WTC11 (cell line): ENCODE data around the gene CMTM1.

Source experiments
- ATF2 ChIP-seq: sonication (generic); formaldehyde crosslinking; IDR thresholded peaks from 2 replicates; pipeline ENCODE4 v1.8.1; 2022; ENCODE audit warnings: low read depth, missing genetic modification reagents, borderline replicate concordance
- CTCF ChIP-seq: fragments of 200-600 bp; IDR thresholded peaks from 2 replicates; pipeline ENCODE4 v1.8.0; 2022; ENCODE audit warnings: antibody characterized with exemption
- FOXK1 ChIP-seq: sonication (generic); formaldehyde crosslinking; IDR thresholded peaks from 2 replicates; pipeline ENCODE4 v1.8.0; 2022; ENCODE audit warnings: mild to moderate bottlenecking, moderate library complexity, missing genetic modification reagents
- GRHL2 ChIP-seq: fragments of 250-450 bp; sonication (Bioruptor Pico); IDR thresholded peaks from 2 replicates; pipeline ENCODE4 v1.8.0; 2022; ENCODE audit warnings: mild to moderate bottlenecking, moderate library complexity; ENCODE audit not compliant: insufficient replicate concordance, severe bottlenecking
- TEAD1 ChIP-seq: sonication (generic); formaldehyde crosslinking; IDR thresholded peaks from 2 replicates; pipeline ENCODE4 v1.8.0; 2022; ENCODE audit warnings: mild to moderate bottlenecking, missing genetic modification reagents
- USF1 ChIP-seq: sonication (generic); formaldehyde crosslinking; IDR thresholded peaks from 2 replicates; pipeline ENCODE4 v1.8.0; 2022; ENCODE audit warnings: mild to moderate bottlenecking, missing genetic modification reagents
- ZBTB21 ChIP-seq: sonication (generic); formaldehyde crosslinking; IDR thresholded peaks from 2 replicates; pipeline ENCODE4 v1.8.1; 2023; ENCODE audit warnings: mild to moderate bottlenecking, missing genetic modification reagents, borderline replicate concordance
- ZNF263 ChIP-seq: sonication (generic); formaldehyde crosslinking; IDR thresholded peaks from 2 replicates; pipeline ENCODE4 v1.8.1; 2022; ENCODE audit warnings: low read depth, mild to moderate bottlenecking, moderate library complexity, missing genetic modification reagents
- ZNF423 ChIP-seq: fragments of 250-450 bp; sonication (Bioruptor Pico); IDR thresholded peaks from 2 replicates; pipeline ENCODE4 v2.1.2; 2022; ENCODE audit warnings: mild to moderate bottlenecking, moderate library complexity
- ZSCAN18 ChIP-seq: fragments of 250-450 bp; sonication (Bioruptor Pico); IDR thresholded peaks from 2 replicates; pipeline ENCODE4 v2.1.2; 2022; ENCODE audit warnings: mild to moderate bottlenecking, moderate library complexity
- TF ChIP-seq, protein P1 (sequence below): sonication (generic); formaldehyde crosslinking; IDR thresholded peaks from 2 replicates; pipeline ENCODE4 v1.8.0; 2022; ENCODE audit warnings: missing genetic modification reagents
- TF ChIP-seq, protein P2 (sequence below): sonication (generic); formaldehyde crosslinking; IDR thresholded peaks from 2 replicates; pipeline ENCODE4 v1.8.1; 2022; ENCODE audit warnings: low read depth, mild to moderate bottlenecking, moderate library complexity, missing genetic modification reagents, borderline replicate concordance

DNA sequence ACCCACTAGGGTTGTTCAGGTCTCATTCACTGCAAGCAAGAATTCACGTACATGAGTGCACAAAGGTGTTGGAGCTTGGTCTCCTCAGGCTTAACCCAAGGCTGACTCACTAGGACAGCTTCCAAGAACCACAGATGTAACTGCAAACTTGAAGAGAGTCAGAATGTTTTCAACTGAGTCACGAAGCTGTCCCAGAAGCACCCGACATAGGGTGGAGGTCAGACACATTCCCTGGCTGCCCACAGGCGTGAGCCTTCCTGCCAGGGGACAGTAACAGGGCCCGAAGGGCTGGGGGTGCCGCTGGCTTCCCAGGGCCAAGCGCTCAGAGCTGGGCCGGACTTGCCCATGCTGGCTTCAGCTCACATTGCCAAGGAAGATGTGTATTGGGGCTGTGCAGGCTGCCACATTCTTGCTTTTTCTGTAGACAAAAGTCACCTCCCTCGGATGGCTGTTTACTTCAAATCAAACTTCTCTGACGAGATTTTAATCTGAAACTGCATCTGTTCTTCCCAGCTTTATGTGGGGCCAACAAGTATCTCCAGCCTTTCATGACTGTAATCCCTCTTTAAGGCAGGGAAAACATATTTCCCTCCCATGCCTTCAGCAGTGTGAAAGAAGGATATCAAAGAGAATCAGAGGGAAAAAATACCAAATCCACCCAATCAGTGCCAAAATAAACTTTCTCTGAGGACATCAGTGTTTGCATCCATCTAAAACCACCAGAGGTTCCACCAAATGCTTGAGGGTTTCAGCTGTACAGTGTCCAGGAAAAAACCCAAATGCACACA lies 52.5 kb downstream of the CMTM1 start:
- TF ChIP-seq ZNF263, result no peak
- TF ChIP-seq CTCF, result no peak
- no peak for TF ChIP-seq ZSCAN18 (CRISPR knock-in tag)
- TF ChIP-seq, protein P1, sequence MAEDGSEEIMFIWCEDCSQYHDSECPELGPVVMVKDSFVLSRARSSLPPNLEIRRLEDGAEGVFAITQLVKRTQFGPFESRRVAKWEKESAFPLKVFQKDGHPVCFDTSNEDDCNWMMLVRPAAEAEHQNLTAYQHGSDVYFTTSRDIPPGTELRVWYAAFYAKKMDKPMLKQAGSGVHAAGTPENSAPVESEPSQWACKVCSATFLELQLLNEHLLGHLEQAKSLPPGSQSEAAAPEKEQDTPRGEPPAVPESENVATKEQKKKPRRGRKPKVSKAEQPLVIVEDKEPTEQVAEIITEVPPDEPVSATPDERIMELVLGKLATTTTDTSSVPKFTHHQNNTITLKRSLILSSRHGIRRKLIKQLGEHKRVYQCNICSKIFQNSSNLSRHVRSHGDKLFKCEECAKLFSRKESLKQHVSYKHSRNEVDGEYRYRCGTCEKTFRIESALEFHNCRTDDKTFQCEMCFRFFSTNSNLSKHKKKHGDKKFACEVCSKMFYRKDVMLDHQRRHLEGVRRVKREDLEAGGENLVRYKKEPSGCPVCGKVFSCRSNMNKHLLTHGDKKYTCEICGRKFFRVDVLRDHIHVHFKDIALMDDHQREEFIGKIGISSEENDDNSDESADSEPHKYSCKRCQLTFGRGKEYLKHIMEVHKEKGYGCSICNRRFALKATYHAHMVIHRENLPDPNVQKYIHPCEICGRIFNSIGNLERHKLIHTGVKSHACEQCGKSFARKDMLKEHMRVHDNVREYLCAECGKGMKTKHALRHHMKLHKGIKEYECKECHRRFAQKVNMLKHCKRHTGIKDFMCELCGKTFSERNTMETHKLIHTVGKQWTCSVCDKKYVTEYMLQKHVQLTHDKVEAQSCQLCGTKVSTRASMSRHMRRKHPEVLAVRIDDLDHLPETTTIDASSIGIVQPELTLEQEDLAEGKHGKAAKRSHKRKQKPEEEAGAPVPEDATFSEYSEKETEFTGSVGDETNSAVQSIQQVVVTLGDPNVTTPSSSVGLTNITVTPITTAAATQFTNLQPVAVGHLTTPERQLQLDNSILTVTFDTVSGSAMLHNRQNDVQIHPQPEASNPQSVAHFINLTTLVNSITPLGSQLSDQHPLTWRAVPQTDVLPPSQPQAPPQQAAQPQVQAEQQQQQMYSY (CRISPR knock-in tag), result no peak
- no peak for TF ChIP-seq USF1
- no peak for TF ChIP-seq GRHL2 (CRISPR knock-in tag)
- no peak for TF ChIP-seq ATF2 (CRISPR knock-in tag)
- no peak for TF ChIP-seq ZBTB21 (CRISPR knock-in tag)
- TF ChIP-seq, protein P2, sequence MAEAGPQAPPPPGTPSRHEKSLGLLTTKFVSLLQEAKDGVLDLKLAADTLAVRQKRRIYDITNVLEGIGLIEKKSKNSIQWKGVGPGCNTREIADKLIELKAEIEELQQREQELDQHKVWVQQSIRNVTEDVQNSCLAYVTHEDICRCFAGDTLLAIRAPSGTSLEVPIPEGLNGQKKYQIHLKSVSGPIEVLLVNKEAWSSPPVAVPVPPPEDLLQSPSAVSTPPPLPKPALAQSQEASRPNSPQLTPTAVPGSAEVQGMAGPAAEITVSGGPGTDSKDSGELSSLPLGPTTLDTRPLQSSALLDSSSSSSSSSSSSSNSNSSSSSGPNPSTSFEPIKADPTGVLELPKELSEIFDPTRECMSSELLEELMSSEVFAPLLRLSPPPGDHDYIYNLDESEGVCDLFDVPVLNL (CRISPR knock-in tag), result no peak
- no peak for TF ChIP-seq FOXK1
- no peak for TF ChIP-seq ZNF423 (CRISPR knock-in tag)
- no peak for TF ChIP-seq TEAD1 (CRISPR knock-in tag)
